ENCODE results near the gene CBX7.

GRCh38 chr22:39149915-39150847 lies 2.3 kb downstream of the CBX7 start:
- no peak for TF ChIP-seq POLR2AphosphoS5 (IDR thresholded peaks at IDR 0.05; ENCODE audit: low read depth, low read length)
- peak; percentile 14 to 45; a peak in 3 of 4 replicates for TF ChIP-seq RAD21 (IDR thresholded peaks at IDR 0.05 in 1 of 2, conservative IDR thresholded peaks at IDR 0.05 in 1 of 2; ENCODE audit: low read depth in 2 of 2, low read length in 2 of 2)
- no peak for TF ChIP-seq EP300 (IDR thresholded peaks at IDR 0.05; ENCODE audit: borderline replicate concordance in 1 of 2, low read depth in 2 of 2, low read length in 2 of 2)
- TF ChIP-seq CTCF (IDR thresholded peaks at IDR 0.05; ENCODE audit: control extremely low read depth in 1 of 3, insufficient read depth in 1 of 3, low read depth in 1 of 3, low read length in 3 of 3) = peak; percentile 28 to 47 (median 41)
- TF ChIP-seq FOSL1 (IDR thresholded peaks at IDR 0.05; ENCODE audit: insufficient read depth, low read depth, low read length) = no peak
- TF ChIP-seq, protein P1, sequence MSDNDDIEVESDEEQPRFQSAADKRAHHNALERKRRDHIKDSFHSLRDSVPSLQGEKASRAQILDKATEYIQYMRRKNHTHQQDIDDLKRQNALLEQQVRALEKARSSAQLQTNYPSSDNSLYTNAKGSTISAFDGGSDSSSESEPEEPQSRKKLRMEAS (IDR thresholded peaks at IDR 0.05) = peak; percentile 35; the same call in 1 of the 2 replicates
